HG02884 (cell line): ENCODE results near the gene TEX19.
"Not testable (repeated sequence)": the region's sequence is repeated elsewhere in the genome, so short reads cannot be mapped to it uniquely, and the experiment has no call there.

ENCODE experiments used
- ATAC-seq: cut with Tn5 transposase; IDR thresholded peaks from one replicate; pipeline ENCODE4 v1.9.1; 2021; ENCODE audit warnings: mild to moderate bottlenecking, moderate library complexity; ENCODE audit not compliant: unreplicated experiment

The TEX19 gene

DNA sequence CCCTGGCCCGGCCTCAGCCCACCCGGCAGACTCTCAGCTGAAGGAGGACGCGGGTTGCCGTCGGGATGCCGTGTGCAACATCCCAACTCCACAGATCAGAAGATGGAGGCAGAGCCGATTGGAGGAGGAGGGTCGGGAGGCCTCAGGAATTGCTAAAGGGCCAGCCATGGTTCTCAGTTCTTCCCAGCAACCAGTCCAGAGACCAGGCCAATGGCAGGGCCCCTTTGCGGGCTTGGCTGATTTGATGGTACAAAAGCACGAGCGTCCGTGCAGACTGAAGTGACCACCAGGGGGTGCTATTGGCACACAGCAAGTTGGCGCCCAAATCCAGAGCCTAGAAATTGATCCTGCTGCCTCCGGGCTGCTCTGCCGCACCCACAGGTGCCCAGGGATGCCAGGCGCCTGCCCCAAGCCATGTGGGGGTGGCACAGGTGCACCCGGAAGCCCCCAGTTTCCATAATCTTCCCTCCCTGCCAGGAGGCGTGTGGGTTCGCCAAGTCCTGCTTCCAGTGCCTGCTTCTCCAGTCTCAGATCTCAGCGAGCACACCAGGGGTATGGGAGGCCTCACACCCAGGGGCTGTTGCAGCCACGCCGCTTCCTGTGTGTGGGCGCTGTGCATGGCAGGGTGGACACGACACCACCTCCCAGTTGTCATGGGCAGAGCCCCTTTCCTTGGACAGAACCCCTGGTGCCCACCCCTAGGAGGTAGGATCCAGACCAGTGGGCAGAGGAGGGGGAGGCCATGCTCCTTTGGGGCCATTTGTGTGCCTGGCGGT lies 7.1 kb upstream of the TEX19 start:
- no peak for ATAC-seq

DNA sequence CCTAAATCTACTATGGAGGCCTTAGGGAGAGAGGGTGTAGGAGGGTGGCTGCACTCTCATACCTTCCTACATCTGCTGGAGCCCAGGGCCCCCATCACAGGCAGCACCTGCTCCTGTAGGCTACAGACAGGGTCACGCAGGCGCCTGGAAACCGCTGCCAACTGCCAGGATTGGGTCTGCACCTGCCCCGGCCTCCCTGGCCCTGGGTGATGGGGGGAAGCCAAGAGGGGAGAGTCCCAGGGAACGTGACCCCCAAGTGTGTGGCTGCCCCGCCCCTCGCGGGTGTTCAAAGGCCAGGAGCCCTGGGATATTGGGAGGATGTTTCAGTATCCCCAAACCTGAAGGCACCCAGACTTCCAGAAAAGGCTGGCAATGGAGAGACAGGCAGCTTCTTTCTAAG lies 5.6 kb upstream of the TEX19 start:
- no peak for ATAC-seq

DNA sequence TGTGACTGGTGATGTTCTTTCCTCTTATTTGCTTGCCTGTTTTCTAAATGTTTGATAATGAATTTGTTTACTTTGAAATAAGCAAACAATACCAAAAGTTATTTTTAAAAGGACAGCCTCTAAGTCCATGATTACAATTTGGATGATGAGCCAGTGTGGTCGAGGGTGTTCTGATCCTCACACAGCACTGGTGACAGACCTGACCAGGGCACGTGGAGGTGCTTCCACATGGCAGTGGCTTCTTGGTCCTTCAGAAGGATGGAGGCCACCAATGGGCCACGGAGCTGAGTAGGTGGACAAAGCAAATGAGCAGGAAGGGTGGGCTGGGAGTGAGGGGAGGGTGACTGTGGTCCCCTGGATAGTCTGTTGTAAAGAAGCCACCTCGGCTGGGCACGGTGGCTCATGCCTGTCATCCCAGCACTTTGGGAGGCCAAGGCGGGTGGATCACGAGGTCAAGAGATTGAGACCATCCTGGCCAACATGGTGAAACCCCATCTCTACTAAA lies 4.2 kb upstream of the TEX19 start:
- ATAC-seq = no peak

DNA sequence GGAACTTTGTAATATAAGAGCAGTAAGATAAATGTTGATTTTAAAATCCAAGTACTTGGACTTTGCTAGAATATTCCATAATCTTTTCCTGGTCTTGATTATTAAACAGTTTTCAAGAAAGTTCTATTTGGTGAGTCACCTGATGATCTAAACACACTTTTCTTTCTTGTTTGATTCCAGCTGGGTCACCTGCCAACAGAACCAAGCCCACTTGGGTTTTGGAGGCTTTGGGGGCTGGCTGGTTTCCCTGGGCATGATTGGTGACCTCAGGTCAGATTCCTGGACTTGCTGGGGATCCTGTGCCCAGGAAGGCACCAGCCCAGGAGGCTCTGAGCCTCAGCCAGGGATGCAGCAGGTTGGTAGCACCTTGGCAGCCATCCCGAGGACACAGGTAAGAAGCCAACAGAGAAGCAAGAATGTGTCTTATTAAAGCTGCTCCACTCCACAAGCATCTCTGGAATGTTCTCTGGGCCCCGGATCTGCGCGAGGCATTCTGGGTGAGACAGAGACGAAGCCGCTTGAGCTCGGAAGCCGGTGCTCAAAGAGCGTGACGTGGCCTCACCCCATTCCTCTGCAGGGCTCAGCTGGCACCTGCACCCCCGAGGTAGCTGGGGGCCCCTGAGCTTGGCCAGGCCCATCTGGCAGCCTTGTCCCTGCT lies 3.1 kb upstream of the TEX19 start:
- no peak for ATAC-seq

DNA sequence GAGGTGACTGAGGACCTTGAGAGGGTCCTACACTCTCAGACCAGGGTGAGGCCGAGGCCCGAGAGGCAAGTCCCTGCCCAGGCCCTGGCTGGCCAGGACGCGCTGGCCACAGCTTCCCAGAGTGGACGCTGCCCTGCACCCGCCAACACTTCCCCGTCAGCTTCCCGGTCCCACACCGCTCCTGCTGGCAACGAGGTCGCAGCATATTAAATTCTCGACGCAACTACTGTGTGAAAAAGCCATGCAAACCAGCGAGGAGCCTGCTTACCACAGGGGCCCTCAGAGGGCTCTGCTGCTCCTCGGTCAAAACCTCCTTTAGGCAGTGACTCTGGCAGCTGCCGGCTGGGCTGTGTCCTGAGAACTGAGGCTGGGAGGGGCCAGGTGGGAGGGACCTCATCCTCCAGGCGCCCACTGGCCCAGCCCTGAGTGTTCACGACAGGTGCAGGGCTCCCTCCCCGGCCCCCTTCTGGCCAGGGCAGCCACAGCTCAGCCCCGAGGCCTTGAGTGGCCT lies 2.1 kb upstream of the TEX19 start:
- ATAC-seq = no peak

DNA sequence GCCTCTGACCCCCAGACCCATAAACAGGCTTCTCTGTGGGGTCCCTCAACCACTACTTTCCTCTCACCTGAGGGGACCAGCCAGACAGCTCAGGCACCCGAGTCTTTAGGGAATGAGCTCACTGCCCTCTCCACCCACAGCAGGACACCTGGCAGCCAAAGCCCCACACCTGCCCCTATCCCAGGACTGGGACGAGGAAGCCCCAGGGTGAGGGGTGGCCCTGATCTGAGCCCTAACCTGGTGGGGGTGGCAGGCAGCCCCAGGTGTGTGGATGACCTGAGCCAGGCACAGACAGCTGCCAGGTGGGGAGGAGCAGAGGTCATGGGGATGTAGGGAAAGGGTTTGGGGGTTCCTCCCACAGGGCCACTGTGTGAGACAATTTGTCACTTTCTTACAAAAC lies 1.7 kb upstream of the TEX19 start:
- no peak for ATAC-seq

DNA sequence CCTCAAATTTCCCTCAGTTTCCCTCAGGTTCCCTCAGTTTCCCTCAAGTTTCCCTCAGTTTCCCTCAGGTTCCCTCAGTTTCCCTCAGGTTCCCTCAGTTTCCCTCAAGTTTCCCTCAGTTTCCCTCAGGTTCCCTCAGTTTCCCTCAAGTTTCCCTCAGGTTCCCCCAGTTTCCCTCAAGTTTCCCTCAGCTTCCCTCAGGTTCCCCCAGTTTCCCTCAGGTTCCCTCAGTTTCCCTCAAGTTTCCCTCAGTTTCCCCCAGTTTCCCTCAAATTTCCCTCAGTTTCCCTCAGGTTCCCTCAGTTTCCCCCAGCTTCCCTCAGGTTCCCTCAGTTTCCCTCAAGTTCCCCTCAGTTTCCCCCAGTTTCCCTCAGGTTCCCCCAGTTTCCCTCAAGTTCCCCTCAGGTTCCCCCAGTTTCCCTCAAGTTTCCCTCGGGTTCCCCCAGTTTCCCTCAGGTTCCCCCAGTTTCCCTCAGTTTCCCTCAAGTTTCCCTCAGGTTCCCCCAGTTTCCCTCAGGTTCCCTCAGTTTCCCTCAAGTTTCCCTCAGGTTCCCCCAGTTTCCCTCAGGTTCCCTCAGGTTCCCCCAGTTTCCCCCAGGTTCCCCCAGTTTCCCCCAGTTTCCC lies 516 bp downstream of the TEX19 start:
- not testable (repeated sequence) for ATAC-seq

DNA sequence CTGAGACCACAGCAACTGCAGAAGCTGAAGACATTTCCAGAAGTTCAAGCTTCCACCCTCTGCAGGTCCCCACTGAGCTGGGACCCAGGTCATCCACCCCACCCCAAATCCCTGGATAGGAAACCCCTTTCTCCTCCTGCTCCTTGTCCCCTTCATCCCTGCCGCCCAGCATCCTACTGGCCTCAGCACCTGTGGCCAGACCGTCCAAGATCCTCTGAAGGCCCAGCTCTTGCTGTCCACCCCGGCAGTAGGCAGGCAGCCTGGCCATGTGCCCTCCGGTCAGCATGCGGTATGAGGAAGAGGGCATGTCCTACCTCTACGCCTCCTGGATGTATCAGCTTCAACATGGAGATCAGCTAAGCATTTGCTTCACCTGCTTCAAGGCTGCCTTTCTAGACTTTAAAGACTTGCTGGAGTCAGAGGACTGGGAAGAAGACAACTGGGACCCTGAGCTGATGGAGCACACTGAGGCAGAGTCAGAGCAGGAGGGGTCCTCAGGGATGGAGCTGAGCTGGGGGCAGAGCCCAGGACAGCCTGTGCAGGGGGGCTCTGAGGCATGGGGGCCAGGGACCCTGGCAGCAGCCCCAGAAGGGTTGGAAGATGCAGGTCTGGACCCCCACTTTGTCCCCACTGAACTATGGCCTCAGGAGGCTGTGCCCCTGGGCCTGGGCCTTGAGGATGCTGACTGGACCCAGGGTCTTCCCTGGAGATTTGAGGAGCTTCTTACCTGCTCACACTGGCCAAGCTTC lies 3.0 kb downstream of the TEX19 start:
- no peak for ATAC-seq

DNA sequence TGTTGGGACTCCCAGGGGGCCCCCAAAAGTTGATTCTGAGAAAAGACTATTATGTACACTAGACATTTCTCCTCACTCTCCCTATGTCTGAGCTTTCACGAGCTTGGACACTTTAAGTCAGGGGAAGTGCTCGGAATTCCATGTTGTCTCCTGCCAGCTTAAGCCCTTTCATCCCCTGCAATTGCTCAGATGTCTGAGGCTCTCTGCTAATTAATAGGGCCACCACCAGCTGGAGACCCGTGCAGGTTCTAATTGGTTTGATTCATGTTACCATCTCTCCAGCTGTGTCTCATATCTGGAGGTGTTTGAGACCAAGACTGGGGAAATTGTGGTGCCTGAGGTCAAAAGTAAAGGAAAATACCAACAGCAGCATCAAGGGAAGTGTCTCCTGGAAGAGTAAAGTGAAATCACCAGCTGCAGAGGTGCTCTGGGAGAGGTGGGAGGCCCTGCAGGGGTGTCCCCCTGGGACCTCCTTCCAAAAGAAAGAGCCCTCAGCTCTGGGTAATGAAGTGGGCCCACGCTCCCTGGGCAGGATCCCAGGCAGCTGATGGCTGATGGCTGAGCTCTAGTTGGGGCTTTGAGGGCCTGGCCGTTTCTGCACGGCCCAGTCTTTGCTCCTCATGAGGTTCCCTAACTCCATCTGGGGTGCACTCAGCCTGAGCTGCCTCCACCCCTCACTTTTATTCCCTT lies 6.7 kb downstream of the TEX19 start:
- ATAC-seq = no peak

DNA sequence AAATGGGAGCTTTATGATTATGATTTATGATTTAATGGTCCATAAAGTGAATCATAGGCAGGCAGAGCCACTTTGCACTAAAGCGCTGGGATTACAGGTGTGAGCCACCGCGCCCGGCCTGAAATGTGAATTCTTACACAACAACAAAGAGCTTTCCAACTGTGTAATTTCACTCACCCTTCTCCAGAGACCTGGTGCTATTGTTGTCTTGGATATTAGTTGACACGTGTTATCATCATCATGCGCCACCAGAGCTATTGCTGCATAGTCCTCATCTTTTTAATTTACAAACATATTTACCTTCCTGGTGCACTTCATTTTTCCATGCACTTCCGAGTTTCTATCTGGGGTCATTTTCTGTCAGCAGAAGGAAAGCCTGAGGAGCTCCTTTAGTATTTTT lies 7.7 kb downstream of the TEX19 start:
- ATAC-seq = no peak

DNA sequence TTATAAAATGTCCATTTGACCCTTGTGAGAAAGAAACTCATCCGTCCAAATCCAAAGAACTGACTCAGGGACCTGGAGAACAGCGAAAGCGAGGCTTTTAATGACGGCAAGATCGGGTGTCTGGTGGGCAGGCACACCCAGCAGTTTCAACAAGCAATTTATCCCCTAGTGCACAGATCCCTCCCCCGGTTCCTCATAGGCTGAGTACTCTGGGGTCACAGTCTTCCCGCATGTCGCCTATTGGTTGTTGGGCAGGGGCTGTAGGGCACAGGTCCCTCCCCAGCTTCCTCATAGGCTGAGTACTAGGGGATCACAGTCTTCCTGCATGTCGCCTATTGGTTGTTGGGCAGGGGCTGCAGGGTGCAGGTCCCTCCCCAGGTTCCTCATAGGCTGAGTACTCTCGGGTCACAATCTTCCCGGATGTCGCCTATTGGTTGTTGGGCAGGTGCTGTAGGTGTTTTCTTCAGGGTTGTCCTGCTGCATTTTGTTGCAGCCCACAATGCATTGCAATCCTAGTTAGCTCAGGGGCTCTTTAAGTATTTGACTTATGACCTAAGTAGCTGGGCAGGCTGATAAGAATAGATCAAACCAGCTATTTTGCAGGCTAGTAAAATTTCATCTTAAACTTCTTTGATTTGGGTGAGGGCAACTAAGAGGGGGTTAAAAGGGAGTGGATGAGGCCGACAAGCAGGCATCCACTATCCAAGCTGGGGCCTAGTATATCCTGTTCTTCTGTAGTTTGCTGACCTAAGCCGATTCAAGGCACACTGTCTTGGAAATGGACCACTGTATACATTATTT lies 8.9 kb downstream of the TEX19 start:
- ATAC-seq = no peak

DNA sequence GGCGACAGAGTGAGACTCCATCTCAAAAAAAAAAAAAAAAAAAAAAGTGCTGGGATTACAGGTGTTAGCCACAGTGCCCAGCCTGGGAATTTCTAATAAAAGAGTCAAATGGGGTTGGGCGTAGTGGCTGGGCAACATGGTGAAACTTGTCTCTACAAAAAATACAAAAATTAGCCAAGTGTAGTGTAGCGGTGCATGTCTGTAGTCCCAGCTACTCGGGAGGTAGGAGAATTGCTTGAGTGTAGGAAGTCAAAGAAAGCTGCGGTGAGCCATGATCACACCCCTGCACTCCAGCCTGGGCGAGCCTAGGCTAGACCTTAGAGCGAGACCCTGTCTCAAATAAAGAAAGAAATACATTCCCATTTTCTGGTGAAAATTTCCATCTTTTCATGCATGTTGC lies 10.2 kb downstream of the TEX19 start:
- no peak for ATAC-seq

DNA sequence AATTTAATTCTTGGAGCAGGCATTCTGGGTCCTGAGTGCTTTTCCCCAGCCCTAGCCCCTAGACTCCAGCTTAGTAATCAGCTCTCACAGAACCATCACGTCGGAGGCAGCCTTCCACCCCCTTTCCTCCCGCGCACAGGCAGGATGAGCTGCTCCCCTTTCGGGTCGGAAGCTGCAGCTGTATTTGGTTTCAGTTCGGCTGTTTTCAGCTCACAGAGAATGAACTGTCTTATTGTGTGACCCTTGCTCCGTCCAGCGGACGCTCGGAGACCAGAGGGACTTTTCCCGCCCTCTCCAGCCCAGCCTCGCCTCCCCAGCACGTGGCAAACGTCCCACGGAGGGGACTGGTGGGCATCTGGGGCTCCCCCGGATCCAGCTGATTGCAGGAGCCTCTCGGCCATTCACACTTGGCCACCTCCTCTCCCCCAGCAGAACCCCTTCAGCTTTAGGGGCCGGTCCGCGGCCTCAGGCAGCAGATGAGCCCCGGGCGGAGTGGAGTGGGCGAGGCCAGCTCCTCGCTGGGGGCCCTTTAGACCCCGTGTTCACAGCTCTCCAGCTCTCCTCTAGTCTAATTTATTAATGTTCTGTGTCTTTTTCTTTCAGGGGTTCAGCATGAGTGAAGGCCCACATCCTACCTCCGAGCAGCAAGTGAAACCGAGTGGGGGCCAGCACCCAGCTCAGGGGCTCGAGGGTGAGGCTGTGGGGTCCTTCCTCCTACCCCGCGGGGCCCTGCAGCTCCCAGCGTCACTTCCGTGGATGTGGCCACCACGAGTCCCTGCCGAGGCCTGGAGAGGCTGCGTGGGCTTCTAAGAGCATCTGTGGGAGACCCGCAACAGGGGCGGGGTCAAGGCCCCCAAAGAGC lies 11.7 kb downstream of the TEX19 start:
- ATAC-seq = no peak

DNA sequence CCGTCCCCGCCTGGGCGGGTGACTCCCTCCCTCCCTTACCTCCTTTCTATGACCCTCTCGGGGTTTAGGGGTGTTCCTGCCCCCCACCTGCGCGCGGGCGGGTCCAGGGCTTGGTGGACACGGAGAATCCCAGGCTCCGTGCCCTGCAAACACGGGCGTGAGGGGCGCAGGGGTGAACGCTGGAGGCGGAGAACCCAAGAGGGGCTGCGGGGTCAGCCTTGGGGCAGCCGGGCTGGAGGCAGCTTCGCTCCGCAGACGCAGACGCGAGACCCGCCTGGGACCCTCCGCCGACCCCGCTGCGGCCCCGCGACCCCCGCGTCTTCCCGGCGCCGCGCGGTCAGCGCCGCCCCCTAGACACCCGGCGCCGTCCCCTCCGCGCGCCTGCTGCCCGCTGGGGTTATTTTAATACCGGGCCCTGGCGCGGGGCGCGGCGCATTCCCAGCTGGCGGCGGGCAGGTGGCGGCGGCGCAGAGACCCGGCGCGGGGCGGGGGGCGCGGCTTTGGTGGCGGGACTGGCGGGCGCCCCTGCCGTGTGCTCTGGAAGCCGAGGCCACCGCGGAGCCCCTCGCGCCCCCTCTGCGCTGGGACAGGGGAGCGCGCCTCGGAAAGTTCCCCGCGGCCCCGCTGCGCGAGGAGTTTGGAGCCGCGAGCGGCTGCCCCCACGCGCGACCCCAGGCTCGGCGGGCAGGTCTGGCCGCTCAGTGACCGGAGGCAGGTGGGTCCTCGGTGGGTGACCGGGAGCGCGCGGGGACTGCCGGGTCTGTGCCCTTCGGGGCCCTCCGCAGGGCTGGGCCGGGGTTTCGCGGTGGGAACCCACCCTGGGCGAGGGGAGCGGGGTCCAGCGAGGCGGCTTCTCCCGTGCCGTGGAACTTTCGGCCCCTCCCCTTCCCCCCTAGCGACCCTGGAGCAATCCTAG lies 12.5 kb downstream of the TEX19 start, which contains the start of gene UTS2R:
Gene UTS2R (plus strand): TSS at position 433 of the 916 bp plus-strand sequence. CDS start 2,560 bp downstream, outside the sequence.
- ATAC-seq = no peak

DNA sequence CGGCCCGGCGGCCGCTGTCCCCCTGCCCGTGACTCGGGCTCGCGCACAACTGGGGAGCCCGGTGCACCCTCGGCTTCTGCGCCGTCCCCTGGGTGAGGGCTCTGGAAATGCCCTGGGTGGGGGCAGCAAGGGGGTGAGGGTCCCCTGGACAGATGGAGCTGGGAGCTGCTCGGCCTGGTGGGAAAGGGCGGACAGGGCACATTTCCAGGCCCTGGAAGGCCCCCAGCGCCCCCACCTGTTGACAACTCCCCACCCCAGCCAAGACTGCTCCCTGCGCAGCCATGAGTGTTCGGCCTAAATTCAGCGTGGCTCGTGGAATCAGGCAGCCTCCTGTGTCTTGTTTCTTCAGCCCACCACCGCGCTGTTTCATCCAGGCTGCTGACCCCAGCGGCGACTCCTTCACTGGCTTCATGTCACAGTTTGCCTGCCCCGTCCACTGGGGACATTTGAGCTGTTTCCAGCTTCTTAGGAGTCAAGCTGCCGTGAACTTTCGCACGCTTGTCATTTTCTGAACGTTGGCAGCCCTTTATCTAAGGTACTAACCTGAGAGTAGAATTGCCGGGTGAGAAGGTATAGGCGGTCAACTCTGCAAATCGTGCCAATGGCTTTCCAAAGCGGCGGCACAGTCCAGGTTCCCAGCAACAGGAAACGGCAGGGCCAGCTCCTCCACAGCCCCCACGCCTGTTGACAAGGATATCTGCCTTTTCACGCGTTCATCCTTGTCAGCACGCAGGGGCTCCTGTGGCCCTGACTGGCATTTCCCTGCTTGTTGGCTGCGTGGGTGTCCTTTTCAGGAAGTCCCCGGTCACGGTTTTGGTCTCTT lies 13.4 kb downstream of the TEX19 start:
- no peak for ATAC-seq

DNA sequence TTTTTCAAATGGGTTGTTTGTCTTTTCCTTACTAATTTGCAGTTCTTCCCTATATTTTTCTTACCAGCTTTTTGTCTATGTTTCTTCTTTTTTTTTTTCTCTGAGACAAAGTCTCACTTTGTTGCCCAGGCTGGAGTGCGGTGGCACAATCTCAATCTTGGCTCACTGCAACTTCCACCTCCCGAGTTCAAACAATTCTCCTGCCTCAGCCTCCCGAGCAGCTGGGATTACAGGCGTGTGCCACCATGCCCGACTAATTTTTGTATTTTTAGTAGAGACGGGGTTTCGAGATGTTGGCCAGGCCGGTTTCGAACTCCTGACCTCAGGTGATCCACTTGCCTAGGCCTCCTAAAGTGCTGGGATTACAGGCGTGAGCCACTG lies 14.0 kb downstream of the TEX19 start:
- not testable (repeated sequence) for ATAC-seq
